K562 (cell line): ENCODE data around the gene TSPAN14. TPM values are rescaled to one million over a fixed set of nuclear protein-coding genes. Genes with fewer than 3 reads are reported as not detected.

Experiments
- ATF7 ChIP-seq: fragments of 450-650 bp; IDR thresholded peaks from 2 replicates; pipeline ENCODE4 v1.7.1; 2014; ENCODE audit warnings: mild to moderate bottlenecking, moderate library complexity
- CEBPG ChIP-seq, 3 experiments: fragments of 200-800 bp in 1 of 3; sonication (Bioruptor generic) in 1 of 3; sonication (generic) in 1 of 3; formaldehyde crosslinking in 1 of 3; IDR thresholded peaks in 2 of 3; conservative IDR thresholded peaks in 1 of 3; 2 replicates each; pipeline versions ENCODE4 v1.6.1 to v1.8.0; 2016 to 2022; ENCODE audit warnings: missing compliant biosample characterization in 2 of 3, missing genetic modification characterization in 2 of 3, mild to moderate bottlenecking in 1 of 3, missing genetic modification reagents in 1 of 3
- CREB1 ChIP-seq, 2 experiments: sonication (generic) in 1 of 2; formaldehyde crosslinking in 1 of 2; IDR thresholded peaks; 2 replicates each; pipeline versions ENCODE4 v1.6.1 to v1.8.0; 2012 to 2022; ENCODE audit warnings: inconsistent platforms in 1 of 2, mild to moderate bottlenecking in 1 of 2, missing genetic modification reagents in 1 of 2, moderate library complexity in 1 of 2
- E2F3 ChIP-seq: fragments of 250-450 bp; sonication (Bioruptor Pico); IDR thresholded peaks from 2 replicates; pipeline ENCODE4 v1.4.0; 2020; ENCODE audit warnings: mild to moderate bottlenecking
- ESRRA ChIP-seq: fragments of 450-650 bp; IDR thresholded peaks from 2 replicates; pipeline ENCODE4 v1.6.1; 2014; ENCODE audit warnings: low read depth, mild to moderate bottlenecking, moderate library complexity, borderline replicate concordance
- MAZ ChIP-seq, 2 experiments: fragments of 450-650 bp in 1 of 2; sonication (generic) in 1 of 2; formaldehyde crosslinking; IDR thresholded peaks in 1 of 2; conservative IDR thresholded peaks in 1 of 2; 2 replicates each; pipeline versions ENCODE4 v1.4.0 to v1.5.0; 2020; ENCODE audit warnings: mild to moderate bottlenecking in 1 of 2, missing genetic modification reagents in 1 of 2
- MBD2 ChIP-seq: sonication (generic); IDR thresholded peaks from 2 replicates; pipeline ENCODE4 v1.6.1; 2016; ENCODE audit warnings: low read depth, borderline replicate concordance
- MTA2 ChIP-seq: fragments of 450-650 bp; IDR thresholded peaks from 2 replicates; pipeline ENCODE4 v1.6.1; 2016; ENCODE audit warnings: low read depth
- NFE2L1 ChIP-seq: fragments of 450-650 bp; IDR thresholded peaks from 2 replicates; pipeline ENCODE4 v1.6.1; 2016; ENCODE audit warnings: missing genetic modification characterization, low read depth, mild to moderate bottlenecking, missing compliant biosample characterization, moderate library complexity, borderline replicate concordance
- SMAD4 ChIP-seq: fragments of 250-450 bp; sonication (Bioruptor Pico); conservative IDR thresholded peaks from 2 replicates; pipeline ENCODE4 v1.8.0; 2021; ENCODE audit warnings: inconsistent platforms, mild to moderate bottlenecking, moderate library complexity
- SRSF1 ChIP-seq: fragments of 200-400 bp; formaldehyde crosslinking; IDR thresholded peaks from 2 replicates; pipeline ENCODE4 v1.6.1; 2017; ENCODE audit warnings: mild to moderate bottlenecking, low read depth, low read length, moderate library complexity
- STAG1 ChIP-seq: sonication (generic); formaldehyde crosslinking; IDR thresholded peaks from 2 replicates; pipeline ENCODE4 v1.5.0; 2020; ENCODE audit warnings: missing genetic modification reagents, borderline replicate concordance
- THRA ChIP-seq: fragments of 450-650 bp; IDR thresholded peaks from 2 replicates; pipeline ENCODE4 v1.6.1; 2017; ENCODE audit warnings: mild to moderate bottlenecking, moderate library complexity
- THRB ChIP-seq: fragments of 450-650 bp; formaldehyde crosslinking; conservative IDR thresholded peaks from 2 replicates; pipeline ENCODE4 v1.4.0; 2022; ENCODE audit warnings: mild to moderate bottlenecking, missing genetic modification characterization
- ZNF24 ChIP-seq: fragments of 450-650 bp; IDR thresholded peaks from 2 replicates; pipeline ENCODE4 v1.6.1; 2016
- ZNF444 ChIP-seq: fragments of 250-450 bp; sonication (Bioruptor Pico); IDR thresholded peaks from 2 replicates; pipeline ENCODE4 v1.4.0; 2020; ENCODE audit warnings: mild to moderate bottlenecking, moderate library complexity
- ZSCAN29 ChIP-seq: fragments of 450-650 bp; IDR thresholded peaks from 2 replicates; pipeline ENCODE4 v1.6.1; 2017
- polyA plus RNA-seq, 8 experiments: library from polyadenylated mRNA; depleted of rRNA in 4 of 8; stranded (reverse) in 5 of 8; unstranded in 3 of 8; fragments of >200 nt; fragmentation: Nextera tagmentation in 2 of 8; fragmentation: Illumina TruSeq in 1 of 8; extraction: Ambion mirVana in 2 of 8; extraction: Trizol in 1 of 8; gene quantifications; 2 replicates each; pipeline versions ENCODE4 v1.2.1 to v1.2.3, GENCODE V29; 2011 to 2014; ENCODE audit warnings: inconsistent platforms in 1 of 8, missing spikeins in 1 of 8
- total RNA-seq, 7 experiments: library from RNA; depleted of rRNA in 6 of 7; stranded (reverse); fragments of >200 nt in 6 of 7; fragmentation: Illumina TruSeq in 2 of 7; extraction: Trizol in 2 of 7; gene quantifications; 2 replicates each; pipeline versions ENCODE4 v1.2.1 to v1.2.3, GENCODE V29; 2011 to 2021; ENCODE audit warnings: low replicate concordance in 1 of 7
- TF ChIP-seq, protein P1 (sequence below): fragments of 250-450 bp; sonication (Bioruptor Pico); IDR thresholded peaks from 2 replicates; pipeline ENCODE4 v1.8.0; 2022; ENCODE audit warnings: inconsistent platforms, mild to moderate bottlenecking, moderate library complexity, borderline replicate concordance
- TF ChIP-seq, protein P2 (sequence below): sonication (generic); formaldehyde crosslinking; IDR thresholded peaks from 2 replicates; pipeline ENCODE4 v1.8.0; 2022; ENCODE audit warnings: mild to moderate bottlenecking, missing genetic modification reagents

TSPAN14 gene
- total and polyA plus RNA-seq, 9 of the 15 experiments (the other 6 are each of a cell fraction or from before 2014, with no cell fraction given): 5.8 to 92.9 (median 23.3) TPM

- TF ChIP-seq, protein P1, sequence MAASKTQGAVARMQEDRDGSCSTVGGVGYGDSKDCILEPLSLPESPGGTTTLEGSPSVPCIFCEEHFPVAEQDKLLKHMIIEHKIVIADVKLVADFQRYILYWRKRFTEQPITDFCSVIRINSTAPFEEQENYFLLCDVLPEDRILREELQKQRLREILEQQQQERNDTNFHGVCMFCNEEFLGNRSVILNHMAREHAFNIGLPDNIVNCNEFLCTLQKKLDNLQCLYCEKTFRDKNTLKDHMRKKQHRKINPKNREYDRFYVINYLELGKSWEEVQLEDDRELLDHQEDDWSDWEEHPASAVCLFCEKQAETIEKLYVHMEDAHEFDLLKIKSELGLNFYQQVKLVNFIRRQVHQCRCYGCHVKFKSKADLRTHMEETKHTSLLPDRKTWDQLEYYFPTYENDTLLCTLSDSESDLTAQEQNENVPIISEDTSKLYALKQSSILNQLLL (CRISPR knock-in tag): no peak
- TF ChIP-seq ZNF24 (no peak), ESRRA (no peak), NFE2L1 (no peak), E2F3 (CRISPR knock-in tag) (no peak), ZSCAN29 (no peak), MTA2 (0 out of 2 replicates have a peak, but pooled peaks have one; percentile 4), MBD2 (no peak), STAG1 (peak; percentile 50; the same call in 1 of the 2 replicates), SMAD4 (CRISPR knock-in tag) (0 out of 2 replicates have a peak, but pooled peaks have one; percentile 34), SRSF1 (peak; percentile 31; the same call in 1 of the 2 replicates), MAZ (CRISPR knock-in tag; conservative IDR thresholded peaks at IDR 0.05 in 1 of 2, IDR thresholded peaks at IDR 0.05 in 1 of 2) (peak; percentile 49 to 77; a peak in 2 of 4 replicates), ATF7 (0 out of 2 replicates have a peak, but pooled peaks have one; percentile 38), THRA (no peak), CREB1 (IDR thresholded peaks at IDR 0.05) (no peak), CREB1 (CRISPR knock-in tag; IDR thresholded peaks at IDR 0.05) (no peak), ZNF444 (CRISPR knock-in tag) (no peak), THRB (CRISPR knock-in tag) (no peak), CEBPG (CRISPR knock-in tag; IDR thresholded peaks at IDR 0.05) (no peak), CEBPG (tag; conservative IDR thresholded peaks at IDR 0.05 in 1 of 2, IDR thresholded peaks at IDR 0.05 in 1 of 2) (no peak)
- TF ChIP-seq, protein P2, sequence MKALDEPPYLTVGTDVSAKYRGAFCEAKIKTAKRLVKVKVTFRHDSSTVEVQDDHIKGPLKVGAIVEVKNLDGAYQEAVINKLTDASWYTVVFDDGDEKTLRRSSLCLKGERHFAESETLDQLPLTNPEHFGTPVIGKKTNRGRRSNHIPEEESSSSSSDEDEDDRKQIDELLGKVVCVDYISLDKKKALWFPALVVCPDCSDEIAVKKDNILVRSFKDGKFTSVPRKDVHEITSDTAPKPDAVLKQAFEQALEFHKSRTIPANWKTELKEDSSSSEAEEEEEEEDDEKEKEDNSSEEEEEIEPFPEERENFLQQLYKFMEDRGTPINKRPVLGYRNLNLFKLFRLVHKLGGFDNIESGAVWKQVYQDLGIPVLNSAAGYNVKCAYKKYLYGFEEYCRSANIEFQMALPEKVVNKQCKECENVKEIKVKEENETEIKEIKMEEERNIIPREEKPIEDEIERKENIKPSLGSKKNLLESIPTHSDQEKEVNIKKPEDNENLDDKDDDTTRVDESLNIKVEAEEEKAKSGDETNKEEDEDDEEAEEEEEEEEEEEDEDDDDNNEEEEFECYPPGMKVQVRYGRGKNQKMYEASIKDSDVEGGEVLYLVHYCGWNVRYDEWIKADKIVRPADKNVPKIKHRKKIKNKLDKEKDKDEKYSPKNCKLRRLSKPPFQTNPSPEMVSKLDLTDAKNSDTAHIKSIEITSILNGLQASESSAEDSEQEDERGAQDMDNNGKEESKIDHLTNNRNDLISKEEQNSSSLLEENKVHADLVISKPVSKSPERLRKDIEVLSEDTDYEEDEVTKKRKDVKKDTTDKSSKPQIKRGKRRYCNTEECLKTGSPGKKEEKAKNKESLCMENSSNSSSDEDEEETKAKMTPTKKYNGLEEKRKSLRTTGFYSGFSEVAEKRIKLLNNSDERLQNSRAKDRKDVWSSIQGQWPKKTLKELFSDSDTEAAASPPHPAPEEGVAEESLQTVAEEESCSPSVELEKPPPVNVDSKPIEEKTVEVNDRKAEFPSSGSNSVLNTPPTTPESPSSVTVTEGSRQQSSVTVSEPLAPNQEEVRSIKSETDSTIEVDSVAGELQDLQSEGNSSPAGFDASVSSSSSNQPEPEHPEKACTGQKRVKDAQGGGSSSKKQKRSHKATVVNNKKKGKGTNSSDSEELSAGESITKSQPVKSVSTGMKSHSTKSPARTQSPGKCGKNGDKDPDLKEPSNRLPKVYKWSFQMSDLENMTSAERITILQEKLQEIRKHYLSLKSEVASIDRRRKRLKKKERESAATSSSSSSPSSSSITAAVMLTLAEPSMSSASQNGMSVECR (CRISPR knock-in tag): no peak; the same call in 1 of the 2 replicates
Measured at GRCh38 chr10:80535671-80536360, 81.7 kb downstream of the TSPAN14 start (continued).
